Measurements from ENCODE around the gene DEPDC1. TPM values are rescaled to one million over a fixed set of nuclear protein-coding genes. Genes with fewer than 3 reads are reported as not detected.

DEPDC1 gene
- total RNA-seq, 1 donor from 2014 or later = 7.8 TPM

Small RNAs within 50 kb of the gene (small RNA-seq; reads per million reads assigned to genes)
- not detected for gene TXNP2 (ENCODE audit: low replicate concordance)

Other genes with a start within 250 kb of the DEPDC1 start
- gene RPE65, start 47.1 kb downstream of the DEPDC1 start, total RNA-seq = 0.10 TPM

Data from skin of body (tissue), 2 donors.